PC-3 (cell line): ENCODE results near the gene NEDD4L. TPM values are rescaled to one million over a fixed set of nuclear protein-coding genes. Genes with fewer than 3 reads are reported as not detected.
A peak's percentile ranks its signal among the peaks of the same experiment; 100 is the strongest.

Source experiments
- ATAC-seq: fragments of 200-7000 bp; cut with Tn5 transposase; 2 replicates; pipeline ENCODE4 v1.9.1; 2020; ENCODE audit warnings: mild to moderate bottlenecking, moderate library complexity
- BruUV-seq: library from RNA; stranded (reverse); fragments of 400-500 nt; replicated peaks from 2 replicates; lab custom pipeline; 2021; lab: Mats Ljungman, UMichigan
- CTCF ChIA-PET: fragments of 300-600 bp; sonication (Branson Sonifier 250); formaldehyde crosslinking; loops from one replicate; lab custom pipeline; 2022; ENCODE audit warnings: antibody characterized with exemption; lab: Charles Lee
- POLR2A ChIA-PET: fragments of 300-600 bp; sonication (Branson Sonifier 250); formaldehyde crosslinking; loops from one replicate; lab custom pipeline; 2022; ENCODE audit warnings: antibody characterized with exemption; ENCODE audit not compliant: unreplicated experiment; lab: Charles Lee
- DNase-seq: peaks from one replicate; pipeline ENCODE4 v3.0.0-alpha.2; 2015
- H2AFZ ChIP-seq: fragments of 300-600 bp; sonication (generic); 2 replicates; pipeline ENCODE4 v1.6.0; 2016; ENCODE audit warnings: antibody characterized with exemption, low read length
- H3F3A ChIP-seq: fragments of 300-600 bp; sonication (generic); one replicate; pipeline ENCODE4 v1.6.0; 2017; ENCODE audit warnings: antibody characterized with exemption, low read length, control low read depth, mild to moderate bottlenecking; ENCODE audit not compliant: unreplicated experiment
- H3K27ac ChIP-seq: fragments of 300-600 bp; sonication (generic); 2 replicates; pipeline ENCODE4 v1.5.1; 2016; ENCODE audit warnings: mild to moderate bottlenecking, low read length
- H3K27me3 ChIP-seq: fragments of 300-600 bp; sonication (generic); 2 replicates; pipeline ENCODE4 v1.6.1; 2016; ENCODE audit warnings: low read length, mixed read lengths
- H3K36me3 ChIP-seq: fragments of 300-600 bp; sonication (generic); 2 replicates; pipeline ENCODE4 v1.6.1; 2016; ENCODE audit warnings: low read depth, mixed run types, low read length, mixed read lengths
- H3K4me1 ChIP-seq: fragments of 300-600 bp; sonication (generic); 2 replicates; pipeline ENCODE4 v1.5.1; 2016; ENCODE audit warnings: low read length; ENCODE audit not compliant: insufficient read depth
- H3K4me2 ChIP-seq: fragments of 300-600 bp; sonication (generic); 2 replicates; pipeline ENCODE4 v1.6.0; 2016; ENCODE audit warnings: low read length
- H3K4me3 ChIP-seq: fragments of 300-600 bp; sonication (generic); 2 replicates; pipeline ENCODE4 v1.5.1; 2016; ENCODE audit warnings: mild to moderate bottlenecking, low read length, mixed read lengths
- H3K79me2 ChIP-seq: fragments of 300-600 bp; sonication (generic); 2 replicates; pipeline ENCODE4 v1.6.1; 2017; ENCODE audit warnings: low read length, mixed read lengths
- H3K9ac ChIP-seq: fragments of 300-600 bp; sonication (generic); 2 replicates; pipeline ENCODE4 v1.6.0; 2016; ENCODE audit warnings: mild to moderate bottlenecking, low read length
- H3K9me2 ChIP-seq: fragments of 300-600 bp; sonication (generic); replicated peaks from 2 replicates; pipeline ENCODE4 v1.6.1; 2016; ENCODE audit warnings: mixed run types, low read length, mixed read lengths
- H3K9me3 ChIP-seq: fragments of 300-600 bp; sonication (generic); 2 replicates; pipeline ENCODE4 v1.6.1; 2016; ENCODE audit warnings: low read length, mixed read lengths
- H4K20me1 ChIP-seq: fragments of 300-600 bp; sonication (generic); 2 replicates; pipeline ENCODE4 v1.6.1; 2016; ENCODE audit warnings: low read length, mixed read lengths
- CTCF ChIP-seq: fragments of 300-600 bp; sonication (generic); conservative IDR thresholded peaks from 2 replicates; pipeline ENCODE4 v1.5.1; 2017; ENCODE audit warnings: antibody characterized with exemption, low read depth, mild to moderate bottlenecking, low read length
- EZH2 ChIP-seq: fragments of 300-600 bp; sonication (generic); IDR thresholded peaks from one replicate; pipeline ENCODE4 v1.6.1; 2017; ENCODE audit warnings: antibody characterized with exemption, mild to moderate bottlenecking, low read length; ENCODE audit not compliant: unreplicated experiment
- EZH2phosphoT487 ChIP-seq: fragments of 300-600 bp; sonication (generic); IDR thresholded peaks from 2 replicates; pipeline ENCODE4 v1.6.1; 2018; ENCODE audit warnings: mild to moderate bottlenecking, antibody characterized with exemption, low read length, borderline replicate concordance
- intact Hi-C: fragments of 100-400 bp; cut with micrococcal nuclease; formaldehyde crosslinking; loops from 2 replicates; pipeline ENCODE4 v1.9.0; 2023
- total RNA-seq: library from RNA; depleted of rRNA; stranded (reverse); fragments of >200 nt; gene quantifications from 2 replicates; pipeline ENCODE4 v1.2.3, GENCODE V29; 2014

The NEDD4L gene
- total RNA-seq, 1 experiment from 2014 or later = 105 TPM

GRCh38 chr18:58325494-58325893 is 281.5 kb downstream of the NEDD4L start:
- BruUV-seq = TSS peak; percentile 4
- no peak overlapping the region for H3K27ac ChIP-seq
- no peak overlapping the region for H3K4me3 ChIP-seq
- CTCF ChIA-PET = interaction anchor here (0.6 kb wide), 1 partner anchor 175 kb away, joined by 4 read pairs; no protein-coding TSS in a partner anchor
- TF ChIP-seq EZH2 (no peak), EZH2phosphoT487 (no peak), CTCF (no peak)
- H3K36me3 ChIP-seq = peaks cover 35% of the 10 kb centered on the region
- no peak overlapping the region for H3K9ac ChIP-seq
- H3K4me1 ChIP-seq = peaks cover 11% of the 10 kb centered on the region
- no peaks in the 10 kb centered on the region for H3K9me2 ChIP-seq
- no peaks in the 10 kb centered on the region for H3F3A ChIP-seq
- H3K9me3 ChIP-seq = no peaks in the 10 kb centered on the region
- H3K79me2 ChIP-seq = peaks cover 6% of the 10 kb centered on the region
- ATAC-seq (no peak), DNase-seq (no peak)
- H4K20me1 ChIP-seq = no peaks in the 10 kb centered on the region
- no peak overlapping the region for H2AFZ ChIP-seq
- no peaks in the 10 kb centered on the region for H3K27me3 ChIP-seq
- H3K4me2 ChIP-seq = no peak overlapping the region
- intact Hi-C loops = no loop called here
- POLR2A ChIA-PET = no interaction called here

GRCh38 chr18:58334061-58334460 is 290.0 kb downstream of the NEDD4L start:
- H3K9me2 ChIP-seq = no peaks in the 10 kb centered on the region
- H3K36me3 ChIP-seq = peaks cover 51% of the 10 kb centered on the region
- H3K4me3 ChIP-seq = no peak overlapping the region
- no peak for TF ChIP-seq CTCF
- no peak for TF ChIP-seq EZH2phosphoT487
- no peak for TF ChIP-seq EZH2
- CTCF ChIA-PET = no interaction called here
- H3F3A ChIP-seq = no peaks in the 10 kb centered on the region
- H3K9me3 ChIP-seq = no peaks in the 10 kb centered on the region
- BruUV-seq = no TSS peak
- intact Hi-C loops = no loop called here
- H4K20me1 ChIP-seq = no peaks in the 10 kb centered on the region
- POLR2A ChIA-PET = no interaction called here
- H3K27ac ChIP-seq = no peak overlapping the region
- H3K4me2 ChIP-seq = no peak overlapping the region
- no peaks in the 10 kb centered on the region for H3K27me3 ChIP-seq
- no peaks in the 10 kb centered on the region for H3K4me1 ChIP-seq
- no peaks in the 10 kb centered on the region for H3K79me2 ChIP-seq
- H3K9ac ChIP-seq = no peak overlapping the region
- ATAC-seq = no peak
- DNase-seq = no peak
- no peak overlapping the region for H2AFZ ChIP-seq

DNA sequence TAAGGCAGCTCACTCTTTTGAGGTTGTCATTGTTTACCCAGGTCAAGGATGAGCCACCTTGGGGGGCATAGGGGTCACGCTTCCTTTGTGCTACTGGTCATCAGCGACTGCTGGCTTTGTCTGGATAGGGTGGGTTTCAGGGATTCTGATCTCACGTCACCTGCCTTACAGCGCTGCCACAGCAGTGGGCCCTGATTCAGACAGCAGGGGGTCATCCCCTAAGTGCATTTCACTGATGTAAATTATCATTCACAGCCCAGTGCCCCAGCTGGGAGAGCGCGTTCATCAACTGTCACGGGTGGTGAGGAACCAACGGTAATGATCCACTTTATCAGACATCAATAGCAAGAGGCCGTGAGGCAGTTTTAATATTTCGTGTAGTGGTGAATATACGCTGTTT is 291.2 kb downstream of the NEDD4L start:
- no TSS peak for BruUV-seq
- ATAC-seq = no peak
- POLR2A ChIA-PET = no interaction called here

More for the DNA sequence above, 291.2 kb downstream of the NEDD4L start:
- TF ChIP-seq CTCF = no peak
- no peak for TF ChIP-seq EZH2
- TF ChIP-seq EZH2phosphoT487 = no peak
- peaks cover 44% of the 10 kb centered on the region for H3K36me3 ChIP-seq
- H3K79me2 ChIP-seq = no peaks in the 10 kb centered on the region
- no peaks in the 10 kb centered on the region for H3K4me1 ChIP-seq
- H3K27me3 ChIP-seq = no peaks in the 10 kb centered on the region
- DNase-seq = no peak
- H3K9me3 ChIP-seq = no peaks in the 10 kb centered on the region
- no peak overlapping the region for H3K27ac ChIP-seq
- H3K9me2 ChIP-seq = no peaks in the 10 kb centered on the region
- no peaks in the 10 kb centered on the region for H4K20me1 ChIP-seq
- no peak overlapping the region for H3K4me3 ChIP-seq
- CTCF ChIA-PET = no interaction called here
- H2AFZ ChIP-seq = no peak overlapping the region
- intact Hi-C loops = no loop called here
- H3K4me2 ChIP-seq = no peak overlapping the region
- no peaks in the 10 kb centered on the region for H3F3A ChIP-seq
- H3K9ac ChIP-seq = no peak overlapping the region
